ENCODE results near the gene B4GALNT3. TPM values are rescaled to one million over a fixed set of nuclear protein-coding genes. Genes with fewer than 3 reads are reported as not detected.

The B4GALNT3 gene
- total RNA-seq, 1 experiment from 2014 or later, result 23.3 TPM

DNA sequence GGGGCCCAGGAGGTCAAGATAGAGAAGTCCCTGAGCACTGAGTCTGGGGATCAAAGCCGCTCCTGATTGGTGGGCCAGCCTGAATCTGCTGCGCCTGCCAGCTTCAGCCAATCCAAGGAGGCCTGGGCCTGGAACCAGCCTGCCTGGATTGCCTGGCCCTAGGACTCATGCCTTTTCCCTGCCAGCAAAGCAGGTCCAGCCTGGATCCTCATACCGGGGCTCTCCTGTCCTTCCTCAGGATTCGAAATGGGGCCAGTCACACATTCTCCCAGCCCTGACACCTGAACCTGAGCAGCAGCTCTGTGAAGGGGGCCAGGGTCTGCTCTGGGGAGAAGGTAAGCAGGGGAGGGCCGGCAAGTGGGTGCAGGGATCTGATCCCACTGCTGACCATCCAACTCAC is 121.6 kb downstream of the B4GALNT3 start:
- no peak overlapping the region for H2BK12ac ChIP-seq (ENCODE audit: insufficient read length, low read depth, low read length)
- H3K4me3 Mint-ChIP-seq, result no peak overlapping the region
- no peaks in the 10 kb centered on the region for H3K9me3 ChIP-seq (ENCODE audit: control insufficient read depth, low read depth, low read length)
- H3K27ac Mint-ChIP-seq, result no peak overlapping the region
- no peak overlapping the region for H3K23ac ChIP-seq (ENCODE audit: insufficient read length, low read depth, low read length)
- H3K4me2 ChIP-seq (ENCODE audit: insufficient read depth, insufficient read length, low read length), result no peak overlapping the region
- DNase-seq, result peak; percentile 35
- no peak overlapping the region for H3K9ac ChIP-seq (ENCODE audit: extremely low read depth, insufficient read length, low read length)
- no peak overlapping the region; the same call in 1 of the 2 replicates for H2BK15ac ChIP-seq (ENCODE audit: low read depth, low read length)
- peaks cover 2% of the 10 kb centered on the region; the same call in 1 of the 2 replicates for H3K4me1 ChIP-seq (ENCODE audit: insufficient read depth, low read length)
- no peaks in the 10 kb centered on the region; a peak in 2 of 5 replicates for H3K9me3 Mint-ChIP-seq
- TF ChIP-seq CTCF (conservative IDR thresholded peaks at IDR 0.05), result no peak
- no peak overlapping the region for H3K4ac ChIP-seq (ENCODE audit: low read depth, low read length)
- H4K20me1 ChIP-seq (ENCODE audit: control insufficient read depth, insufficient read depth, insufficient read length), result no peaks in the 10 kb centered on the region
- no peaks in the 10 kb centered on the region for H3K79me1 ChIP-seq (ENCODE audit: insufficient read depth, low read depth, low read length, poor library complexity, severe bottlenecking)
- no peak overlapping the region for H4K5ac ChIP-seq (ENCODE audit: insufficient read length, low read depth, low read length)
- no peak overlapping the region for H2AK5ac ChIP-seq (ENCODE audit: insufficient read length, low read length)
- H3K27me3 ChIP-seq (ENCODE audit: insufficient read depth, low read length), result no peaks in the 10 kb centered on the region
- H4K91ac ChIP-seq (ENCODE audit: insufficient read length, low read depth, low read length), result no peak overlapping the region
- peaks cover 5% of the 10 kb centered on the region for H3K27me3 Mint-ChIP-seq (ENCODE audit: low read depth)
- H2BK20ac ChIP-seq (ENCODE audit: low read depth, low read length, poor library complexity, severe bottlenecking), result no peak overlapping the region
- H3K36me3 Mint-ChIP-seq (ENCODE audit: insufficient read depth in 1 of 3, low read depth in 3 of 3), result no peaks in the 10 kb centered on the region
- no peak overlapping the region for H2BK5ac ChIP-seq (ENCODE audit: insufficient read length, low read length)
- no peak overlapping the region for H4K8ac ChIP-seq (replicated peaks; ENCODE audit: insufficient read length, low read depth, low read length)
- WGBS (ENCODE audit: extremely low coverage, insufficient read length, low lambda C conversion rate), result no CpG with 5 or more reads among the region's 5 CpGs
- no peak overlapping the region for H3T11ph ChIP-seq (ENCODE audit: low read length)
- H2AFZ ChIP-seq (ENCODE audit: low read length), result no peak overlapping the region
- H2BK120ac ChIP-seq (ENCODE audit: low read depth, low read length, poor library complexity, severe bottlenecking), result no peak overlapping the region
- H3K14ac ChIP-seq (ENCODE audit: insufficient read depth, low read length), result no peak overlapping the region
- H3K56ac ChIP-seq (ENCODE audit: insufficient read length, low read depth, low read length), result no peak overlapping the region
- H3K4me1 Mint-ChIP-seq, result peaks cover 22 to 37% of the 10 kb centered on the region in 2 experiments
- H3K18ac ChIP-seq (ENCODE audit: insufficient read length, low read depth, low read length), result no peak overlapping the region
- no peaks in the 10 kb centered on the region for H3K23me2 ChIP-seq (ENCODE audit: insufficient read length, low read depth, low read length, poor library complexity, severe bottlenecking)
- H3K79me2 ChIP-seq (ENCODE audit: insufficient read depth, low read length), result no peaks in the 10 kb centered on the region
- H3K27ac ChIP-seq (ENCODE audit: insufficient read length, low read depth, low read length), result no peak overlapping the region

All from H9 (cell line).